BE2C (cell line): ENCODE data around the gene WSB1. TPM values are rescaled to one million over a fixed set of nuclear protein-coding genes. Genes with fewer than 3 reads are reported as not detected.

Experiments
- DNase-seq: peaks from one replicate; pipeline ENCODE4 v3.0.0-alpha.2; 2020
- H3K27me3 ChIP-seq: fragments of 250-450 bp; sonication (Bioruptor Pico); 2 replicates; pipeline ENCODE4 v1.5.1; 2020; ENCODE audit warnings: mild to moderate bottlenecking
- H3K36me3 ChIP-seq: fragments of 250-450 bp; sonication (Bioruptor Pico); 2 replicates; pipeline ENCODE4 v1.5.1; 2020; ENCODE audit warnings: mild to moderate bottlenecking
- H3K4me1 ChIP-seq: fragments of 250-450 bp; sonication (Bioruptor Pico); 2 replicates; pipeline ENCODE4 v1.5.1; 2020
- H3K4me3 ChIP-seq: 2 replicates; pipeline ENCODE4 v1.5.1; 2011; ENCODE audit warnings: low read depth, low read length
- H3K9me3 ChIP-seq: fragments of 250-450 bp; sonication (Bioruptor Pico); 2 replicates; pipeline ENCODE4 v1.5.1; 2020
- polyA plus RNA-seq: library from polyadenylated mRNA; unstranded; fragments of >200 nt; gene quantifications from one replicate; pipeline ENCODE4 v1.2.1, GENCODE V29; 2012; ENCODE audit warnings: low read depth, missing spikeins; ENCODE audit not compliant: insufficient read length, insufficient read depth
- TF ChIP-seq, protein P1 (sequence below): IDR thresholded peaks from 2 replicates; pipeline ENCODE4 v1.5.1; 2012; ENCODE audit warnings: mild to moderate bottlenecking, low read depth, low read length

WSB1 gene, protein sequence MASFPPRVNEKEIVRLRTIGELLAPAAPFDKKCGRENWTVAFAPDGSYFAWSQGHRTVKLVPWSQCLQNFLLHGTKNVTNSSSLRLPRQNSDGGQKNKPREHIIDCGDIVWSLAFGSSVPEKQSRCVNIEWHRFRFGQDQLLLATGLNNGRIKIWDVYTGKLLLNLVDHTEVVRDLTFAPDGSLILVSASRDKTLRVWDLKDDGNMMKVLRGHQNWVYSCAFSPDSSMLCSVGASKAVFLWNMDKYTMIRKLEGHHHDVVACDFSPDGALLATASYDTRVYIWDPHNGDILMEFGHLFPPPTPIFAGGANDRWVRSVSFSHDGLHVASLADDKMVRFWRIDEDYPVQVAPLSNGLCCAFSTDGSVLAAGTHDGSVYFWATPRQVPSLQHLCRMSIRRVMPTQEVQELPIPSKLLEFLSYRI
- 12.0 TPM for polyA plus RNA-seq

- peak; percentile 85 for DNase-seq
- Histone ChIP-seq H3K4me3 (peak within 1 kb of the TSS; percentile 84), H3K4me1 (no peaks in the 10 kb centered on the region), H3K27me3 (no peaks in the 10 kb centered on the region), H3K9me3 (no peaks in the 10 kb centered on the region), H3K36me3 (no peaks in the 10 kb centered on the region)
- TF ChIP-seq, protein P1, sequence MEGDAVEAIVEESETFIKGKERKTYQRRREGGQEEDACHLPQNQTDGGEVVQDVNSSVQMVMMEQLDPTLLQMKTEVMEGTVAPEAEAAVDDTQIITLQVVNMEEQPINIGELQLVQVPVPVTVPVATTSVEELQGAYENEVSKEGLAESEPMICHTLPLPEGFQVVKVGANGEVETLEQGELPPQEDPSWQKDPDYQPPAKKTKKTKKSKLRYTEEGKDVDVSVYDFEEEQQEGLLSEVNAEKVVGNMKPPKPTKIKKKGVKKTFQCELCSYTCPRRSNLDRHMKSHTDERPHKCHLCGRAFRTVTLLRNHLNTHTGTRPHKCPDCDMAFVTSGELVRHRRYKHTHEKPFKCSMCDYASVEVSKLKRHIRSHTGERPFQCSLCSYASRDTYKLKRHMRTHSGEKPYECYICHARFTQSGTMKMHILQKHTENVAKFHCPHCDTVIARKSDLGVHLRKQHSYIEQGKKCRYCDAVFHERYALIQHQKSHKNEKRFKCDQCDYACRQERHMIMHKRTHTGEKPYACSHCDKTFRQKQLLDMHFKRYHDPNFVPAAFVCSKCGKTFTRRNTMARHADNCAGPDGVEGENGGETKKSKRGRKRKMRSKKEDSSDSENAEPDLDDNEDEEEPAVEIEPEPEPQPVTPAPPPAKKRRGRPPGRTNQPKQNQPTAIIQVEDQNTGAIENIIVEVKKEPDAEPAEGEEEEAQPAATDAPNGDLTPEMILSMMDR: no peak
Measured at GRCh38 chr17:27293898-27294688, at the start of gene WSB1. TSS of gene WSB1 (plus strand) at chr17:27294114. CDS start at chr17:27294396, 282 bp downstream.

GRCh38 chr17:27244491-27245223 lies 49.3 kb upstream of the WSB1 start:
- Histone ChIP-seq H3K9me3 (no peaks in the 10 kb centered on the region), H3K4me3 (no peak overlapping the region), H3K27me3 (no peaks in the 10 kb centered on the region), H3K4me1 (no peaks in the 10 kb centered on the region), H3K36me3 (no peaks in the 10 kb centered on the region)
- DNase-seq: no peak
- TF ChIP-seq, protein P1: no peak

DNA sequence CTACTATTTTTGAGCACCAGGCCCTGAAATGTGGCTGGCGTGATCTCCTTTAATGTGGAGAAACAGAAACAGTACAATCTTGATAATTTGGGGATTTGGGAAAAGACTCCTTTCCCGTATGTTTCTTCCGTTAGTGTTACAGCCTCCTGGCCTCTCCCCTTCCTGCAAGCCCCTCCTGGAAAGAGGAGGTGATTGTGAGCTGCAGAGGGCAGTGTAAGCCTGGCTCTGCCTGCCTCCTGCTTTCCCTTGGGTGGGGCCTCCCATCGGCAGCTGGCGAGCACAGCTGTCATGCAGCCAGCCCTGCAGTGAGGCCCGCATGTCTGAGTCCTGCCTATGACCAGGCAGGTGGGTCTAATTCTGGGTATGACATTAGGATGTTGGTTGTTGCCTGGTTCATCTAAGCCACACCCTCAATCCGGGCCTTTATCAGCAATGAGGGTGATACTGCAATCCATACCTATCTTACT lies 48.7 kb upstream of the WSB1 start:
- H3K27me3 ChIP-seq: no peaks in the 10 kb centered on the region
- no peak overlapping the region for H3K4me3 ChIP-seq
- peak; percentile 76 for DNase-seq
- H3K36me3 ChIP-seq: no peaks in the 10 kb centered on the region
- H3K4me1 ChIP-seq: no peaks in the 10 kb centered on the region
- TF ChIP-seq, protein P1: peak; percentile 69
- H3K9me3 ChIP-seq: no peaks in the 10 kb centered on the region

- Histone ChIP-seq H3K4me3 (no peak overlapping the region), H3K9me3 (no peaks in the 10 kb centered on the region), H3K27me3 (no peaks in the 10 kb centered on the region), H3K36me3 (no peaks in the 10 kb centered on the region), H3K4me1 (no peaks in the 10 kb centered on the region)
- DNase-seq: no peak
- TF ChIP-seq, protein P1: no peak
Measured at GRCh38 chr17:27246537-27246936, 47.4 kb upstream of the WSB1 start.

DNA sequence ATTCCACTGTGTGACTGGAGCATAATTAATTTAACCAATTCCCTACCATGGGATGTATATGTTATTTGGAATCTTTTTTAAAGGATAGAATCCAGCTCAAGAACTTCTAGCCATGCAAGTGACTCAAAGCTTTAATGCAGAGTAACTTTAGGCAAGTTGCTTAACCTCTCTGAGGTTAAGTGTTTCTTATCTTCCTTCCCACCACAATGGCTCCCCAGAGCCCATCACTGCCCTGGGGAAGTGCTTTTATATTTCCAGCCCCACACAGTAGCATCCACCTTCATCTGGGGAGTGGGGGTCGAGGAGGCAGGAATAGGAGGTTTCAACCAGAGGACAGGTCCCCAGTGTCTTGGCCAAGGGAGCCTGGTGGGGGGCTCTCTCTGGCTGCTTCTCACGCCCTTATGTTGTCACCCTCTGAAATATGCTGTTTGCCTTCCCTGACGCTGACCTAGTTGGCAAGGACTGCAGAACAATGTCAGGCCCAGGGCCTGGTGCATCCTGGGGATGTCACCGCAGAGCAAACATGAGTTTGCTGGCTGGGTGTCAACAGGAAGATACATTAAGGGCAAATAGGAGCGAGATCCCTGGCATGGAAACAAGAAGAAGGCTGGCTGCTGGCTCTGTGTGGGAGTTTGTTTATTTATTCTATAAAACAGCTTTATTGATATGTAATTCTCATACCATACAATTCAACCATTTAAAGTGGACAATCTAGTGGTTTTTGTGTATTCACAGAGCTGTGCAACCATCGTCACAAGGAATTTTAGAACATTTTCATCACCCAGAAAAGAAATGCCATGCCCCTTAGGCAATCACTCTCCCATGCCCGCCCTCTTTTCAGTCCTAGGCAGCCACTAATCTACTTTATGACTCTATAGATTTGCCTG lies 46.6 kb upstream of the WSB1 start:
- no peaks in the 10 kb centered on the region for H3K36me3 ChIP-seq
- H3K4me1 ChIP-seq: no peaks in the 10 kb centered on the region
- H3K4me3 ChIP-seq: no peak overlapping the region
- no peaks in the 10 kb centered on the region for H3K27me3 ChIP-seq
- DNase-seq: no peak
- TF ChIP-seq, protein P1: no peak
- H3K9me3 ChIP-seq: no peaks in the 10 kb centered on the region
